Suprapubic skin (tissue), 4 donors: ENCODE results near the gene SERGEF.

Source experiments
- EP300 ChIP-seq: sonication (generic); formaldehyde crosslinking; IDR thresholded peaks from one replicate; pipeline ENCODE4 v1.6.1; 2017; ENCODE audit warnings: antibody characterized with exemption
- POLR2A ChIP-seq, 2 donors: fragments of 450-650 bp; IDR thresholded peaks; one replicate each; pipeline ENCODE4 v1.6.1; 2017; ENCODE audit warnings: antibody characterized with exemption in 2 of 2, mild to moderate bottlenecking in 2 of 2, moderate library complexity in 2 of 2
- POLR2AphosphoS5 ChIP-seq, 3 donors: sonication (generic); formaldehyde crosslinking; IDR thresholded peaks; one replicate each; pipeline ENCODE4 v1.6.1; 2017; ENCODE audit warnings: antibody characterized with exemption in 3 of 3
- TF ChIP-seq, protein P1 (sequence below), 2 donors: fragments of 200-600 bp in 1 of 2; fragments of 450-650 bp in 1 of 2; sonication (generic) in 1 of 2; IDR thresholded peaks; one replicate each; pipeline ENCODE4 v1.5.1; 2016 to 2019; ENCODE audit warnings: antibody characterized with exemption in 2 of 2, mild to moderate bottlenecking in 1 of 2, moderate library complexity in 1 of 2

DNA sequence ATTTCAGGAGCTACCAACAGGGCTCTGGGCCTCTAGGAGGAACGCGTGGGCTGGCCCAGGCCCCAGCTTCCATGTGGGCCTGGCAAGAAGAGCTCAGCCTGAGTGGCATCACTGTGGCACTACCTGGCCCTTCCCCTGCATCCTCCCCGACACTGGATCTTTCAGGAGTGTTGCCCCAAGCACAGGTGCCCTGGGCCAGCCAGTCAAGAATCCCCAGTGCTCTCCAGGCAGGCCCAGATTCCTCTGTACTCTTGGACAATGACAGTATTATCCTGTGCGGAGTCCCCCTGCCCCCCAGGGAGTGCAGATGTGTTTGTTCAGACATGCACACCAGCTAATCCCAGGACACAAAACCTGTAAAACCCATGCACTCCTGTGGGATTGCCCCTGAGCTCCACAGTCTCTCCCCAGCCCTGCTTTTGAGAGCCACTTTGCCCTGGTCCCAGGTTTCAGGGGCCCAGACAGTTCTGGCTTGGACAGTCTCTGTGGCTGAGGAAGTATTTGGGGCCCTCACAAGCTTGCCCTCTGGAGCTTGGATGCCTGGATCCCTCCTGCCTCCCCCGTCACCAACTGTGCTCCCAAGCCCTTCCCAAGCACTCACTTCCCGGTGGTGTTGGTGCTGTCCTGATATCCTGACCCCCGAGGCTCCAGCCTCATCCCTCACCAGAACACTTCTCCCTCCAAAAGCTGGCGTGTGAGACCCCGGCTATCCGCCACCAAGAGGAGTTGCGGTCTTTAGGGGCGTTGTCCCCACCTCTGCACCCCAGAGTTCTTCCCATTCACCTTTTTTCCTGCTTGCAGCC, 238.4 kb downstream of the SERGEF start:
- TF ChIP-seq, protein P1, sequence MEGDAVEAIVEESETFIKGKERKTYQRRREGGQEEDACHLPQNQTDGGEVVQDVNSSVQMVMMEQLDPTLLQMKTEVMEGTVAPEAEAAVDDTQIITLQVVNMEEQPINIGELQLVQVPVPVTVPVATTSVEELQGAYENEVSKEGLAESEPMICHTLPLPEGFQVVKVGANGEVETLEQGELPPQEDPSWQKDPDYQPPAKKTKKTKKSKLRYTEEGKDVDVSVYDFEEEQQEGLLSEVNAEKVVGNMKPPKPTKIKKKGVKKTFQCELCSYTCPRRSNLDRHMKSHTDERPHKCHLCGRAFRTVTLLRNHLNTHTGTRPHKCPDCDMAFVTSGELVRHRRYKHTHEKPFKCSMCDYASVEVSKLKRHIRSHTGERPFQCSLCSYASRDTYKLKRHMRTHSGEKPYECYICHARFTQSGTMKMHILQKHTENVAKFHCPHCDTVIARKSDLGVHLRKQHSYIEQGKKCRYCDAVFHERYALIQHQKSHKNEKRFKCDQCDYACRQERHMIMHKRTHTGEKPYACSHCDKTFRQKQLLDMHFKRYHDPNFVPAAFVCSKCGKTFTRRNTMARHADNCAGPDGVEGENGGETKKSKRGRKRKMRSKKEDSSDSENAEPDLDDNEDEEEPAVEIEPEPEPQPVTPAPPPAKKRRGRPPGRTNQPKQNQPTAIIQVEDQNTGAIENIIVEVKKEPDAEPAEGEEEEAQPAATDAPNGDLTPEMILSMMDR (IDR thresholded peaks at IDR 0.05): no peak
- TF ChIP-seq POLR2A (IDR thresholded peaks at IDR 0.05) (no peak), EP300 (no peak), POLR2AphosphoS5 (IDR thresholded peaks at IDR 0.05) (no peak)
